Embryonic facial prominence (tissue), 1 donor: ENCODE results near the gene FOXP4.

ENCODE experiments used
- DNase-seq: peaks from one replicate; pipeline ENCODE4 v3.0.0-alpha.2; 2016; ENCODE audit errors: extremely low spot score

FOXP4 gene

DNA sequence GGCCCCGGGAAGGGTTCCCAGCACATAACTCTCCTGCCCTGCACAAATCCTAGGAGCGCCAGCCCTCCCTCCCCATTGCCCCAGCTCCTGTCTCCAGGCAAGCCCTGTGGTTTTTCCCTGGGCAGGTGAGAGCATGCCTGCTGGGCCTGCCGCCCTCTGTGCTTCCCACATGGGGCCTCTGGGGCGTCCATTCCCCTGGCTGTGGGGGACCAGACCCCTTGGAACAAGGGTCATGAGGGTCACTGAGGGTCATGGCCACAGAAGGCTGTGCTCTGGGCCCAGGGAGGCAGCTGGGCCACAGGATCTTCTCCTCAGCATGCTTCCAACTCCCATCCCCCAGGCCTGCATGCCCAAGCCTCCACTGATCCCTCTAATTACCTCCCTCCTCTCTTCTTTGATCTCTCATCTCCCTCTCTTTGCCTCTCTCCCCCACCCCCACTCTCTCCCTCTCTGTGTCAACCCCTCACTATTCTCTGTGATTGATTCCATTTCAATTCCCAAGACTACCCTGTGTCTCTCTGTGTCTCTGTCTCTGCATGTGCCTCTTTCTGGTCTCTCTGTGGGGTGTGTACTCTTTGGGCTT lies 98.2 kb downstream of the FOXP4 start:
- no peak for DNase-seq

- DNase-seq = no peak
Observed at GRCh38 chr6:41645007-41645618, 98.9 kb downstream of the FOXP4 start.

GRCh38 chr6:41646026-41646795 lies 100.0 kb downstream of the FOXP4 start:
- no peak for DNase-seq

DNA sequence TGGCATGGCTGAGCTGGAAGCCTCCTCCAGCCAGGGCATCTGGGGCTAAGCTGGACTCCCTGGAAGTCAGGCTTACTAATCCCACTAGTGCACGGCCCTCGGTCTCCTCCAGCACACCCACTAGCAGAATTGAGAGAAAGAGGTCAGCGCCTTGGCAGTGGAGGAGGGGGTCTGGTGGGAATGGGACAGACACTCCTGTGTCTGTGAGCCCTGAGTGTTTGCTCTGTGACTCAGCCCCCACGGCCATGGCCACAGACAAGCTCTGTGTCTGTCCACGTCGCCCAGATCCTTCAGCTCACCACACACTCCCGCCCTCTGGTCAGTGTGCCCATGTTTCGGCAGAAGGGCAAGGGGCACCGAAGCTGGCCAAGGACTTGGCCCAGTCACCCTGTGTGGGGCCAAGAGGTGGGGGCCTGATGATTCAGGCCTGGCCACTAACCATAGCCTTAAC lies 100.9 kb downstream of the FOXP4 start:
- no peak for DNase-seq

- no peak for DNase-seq
Observed at GRCh38 chr6:41648070-41648585, 101.9 kb downstream of the FOXP4 start.

GRCh38 chr6:41648921-41649320 lies 102.7 kb downstream of the FOXP4 start:
- DNase-seq = no peak

DNA sequence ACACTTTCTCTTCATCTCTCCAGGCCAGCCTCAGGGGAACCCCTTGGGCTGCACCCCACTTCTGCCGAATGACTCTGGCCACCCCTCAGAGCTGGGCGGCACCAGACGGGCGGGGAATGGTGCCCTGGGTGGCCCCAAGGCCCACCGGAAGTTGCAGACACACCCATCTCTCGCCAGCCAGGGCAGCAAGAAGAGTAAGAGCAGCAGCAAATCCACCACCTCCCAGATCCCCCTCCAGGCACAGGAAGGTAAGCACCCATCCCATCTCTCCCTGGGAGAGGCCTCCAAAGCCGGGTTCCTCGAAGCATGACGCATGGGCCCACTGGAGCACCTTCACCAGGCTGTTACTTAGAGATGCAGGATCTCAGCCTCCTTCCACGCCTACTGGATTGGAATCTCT lies 103.4 kb downstream of the FOXP4 start:
- DNase-seq = no peak

DNA sequence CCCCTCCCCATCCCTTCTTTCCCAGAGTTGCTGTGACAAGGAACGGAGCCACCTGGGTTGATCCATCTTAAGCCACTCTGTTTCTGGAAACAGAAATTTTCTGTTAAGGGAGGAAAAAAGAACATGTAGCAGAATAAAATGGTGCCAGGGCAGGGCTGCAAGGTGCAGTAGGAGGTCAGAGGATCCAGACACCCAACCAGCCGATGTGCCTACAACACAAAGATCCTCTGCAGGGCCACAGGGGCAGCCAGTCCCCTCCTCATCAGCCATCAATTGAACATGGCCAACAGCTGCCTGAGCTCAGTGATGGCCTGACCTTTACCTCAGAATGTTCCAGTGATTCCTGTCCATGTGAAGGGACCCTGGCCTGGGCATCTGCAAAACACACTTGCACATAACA lies 103.9 kb downstream of the FOXP4 start:
- no peak for DNase-seq

GRCh38 chr6:41651246-41651961 lies 105.2 kb downstream of the FOXP4 start:
- no peak for DNase-seq
